Measurements from ENCODE around the gene BBS4. TPM values are rescaled to one million over a fixed set of nuclear protein-coding genes. Genes with fewer than 3 reads are reported as not detected.

The BBS4 gene
- total RNA-seq, result 10 to 100 TPM; 24.6 to 29.9 TPM

GRCh38 chr15:72685925-72686794 lies at the start of gene BBS4, which contains the start of gene HIGD2B:
BBS4 (plus strand) TSS chr15:72686207; CDS start chr15:72686228, 21 bp downstream.
HIGD2B (minus strand) TSS chr15:72686182; CDS start chr15:72676374, 9,808 bp downstream.

GRCh38 chr15:72654397-72654796 lies 31.6 kb upstream of the BBS4 start, which contains the start of gene GOLGA6B:
GOLGA6B (plus strand) TSS chr15:72654697; CDS start chr15:72654738, 41 bp downstream.

GRCh38 chr15:72783640-72784455 lies 97.8 kb downstream of the BBS4 start, which contains the start of gene ADPGK:
ADPGK (minus strand) TSS chr15:72783758; CDS start chr15:72783691, 67 bp downstream.

Small RNA genes within 50 kb of the gene (small RNA-seq; reads per million reads assigned to genes)
- gene RN7SL853P, result 0 reads per million in 2 donors

Other genes starting within 250 kb of the BBS4 start
- 10 to 100 TPM; 22.0 to 38.3 TPM for gene ARIH1, start 211.9 kb upstream of the BBS4 start, total RNA-seq
- not detected for gene GOLGA6B, start 31.5 kb upstream of the BBS4 start, total RNA-seq
- gene HIGD2B, start within 50 bp of the BBS4 start, total RNA-seq, result under 1 TPM; under 0.01 to 0.67 TPM
- gene ADPGK, start 97.6 kb downstream of the BBS4 start, total RNA-seq, result 10 to 100 TPM; 46.5 to 73.9 TPM